HS-27A (cell line): ENCODE results near the gene ZNRF3.
"Not testable (repeated sequence)": the region's sequence is repeated elsewhere in the genome, so short reads cannot be mapped to it uniquely, and the experiment has no call there.

Source experiments
- DNase-seq: peaks from one replicate; pipeline ENCODE4 v3.0.0-alpha.2; 2012; ENCODE audit warnings: low read depth, missing footprints

ZNRF3 gene

GRCh38 chr22:28884747-28885350 is 1.5 kb downstream of the ZNRF3 start:
- no peak for DNase-seq

- DNase-seq: no peak
Measured at GRCh38 chr22:28885939-28886338, 2.6 kb downstream of the ZNRF3 start.

- not testable (repeated sequence) for DNase-seq
Measured at GRCh38 chr22:28886679-28887078, 3.3 kb downstream of the ZNRF3 start.

- no peak for DNase-seq
Measured at GRCh38 chr22:28887725-28888459, 4.5 kb downstream of the ZNRF3 start.

- no peak for DNase-seq
Measured at GRCh38 chr22:28889478-28890024, 6.2 kb downstream of the ZNRF3 start.

GRCh38 chr22:28891156-28891733 is 7.9 kb downstream of the ZNRF3 start:
- DNase-seq: no peak

- DNase-seq: no peak
Measured at GRCh38 chr22:28892175-28892731, 8.9 kb downstream of the ZNRF3 start.

GRCh38 chr22:28893810-28894209 is 10.4 kb downstream of the ZNRF3 start:
- DNase-seq: no peak

GRCh38 chr22:28894334-28894733 is 11.0 kb downstream of the ZNRF3 start:
- no peak for DNase-seq

- no peak for DNase-seq
Measured at GRCh38 chr22:28894807-28895206, 11.4 kb downstream of the ZNRF3 start.

- no peak for DNase-seq
Measured at GRCh38 chr22:28896611-28897010, 13.2 kb downstream of the ZNRF3 start.

- DNase-seq: no peak
Measured at GRCh38 chr22:28898233-28898629, 14.9 kb downstream of the ZNRF3 start.

- peak; percentile 11 for DNase-seq
Measured at GRCh38 chr22:28899199-28899853, 16.0 kb downstream of the ZNRF3 start.

GRCh38 chr22:28900379-28900925 is 17.1 kb downstream of the ZNRF3 start:
- DNase-seq: no peak

- no peak for DNase-seq
Measured at GRCh38 chr22:28902490-28902889, 19.1 kb downstream of the ZNRF3 start.

GRCh38 chr22:28903080-28903479 is 19.7 kb downstream of the ZNRF3 start:
- no peak for DNase-seq

GRCh38 chr22:28903729-28904128 is 20.4 kb downstream of the ZNRF3 start:
- DNase-seq: no peak

GRCh38 chr22:28904211-28904896 is 21.0 kb downstream of the ZNRF3 start:
- no peak for DNase-seq

GRCh38 chr22:28905256-28905832 is 22.0 kb downstream of the ZNRF3 start:
- DNase-seq: no peak

GRCh38 chr22:28906312-28906711 is 22.9 kb downstream of the ZNRF3 start:
- no peak for DNase-seq
